Panc1 (cell line): Measurements from ENCODE around the gene SRP68.

ENCODE experiments used
- SIN3A ChIP-seq: IDR thresholded peaks from 2 replicates; pipeline ENCODE4 v1.6.1; 2012; ENCODE audit warnings: low read depth, mild to moderate bottlenecking, low read length, moderate library complexity, borderline replicate concordance; ENCODE audit not compliant: insufficient read depth
- TF ChIP-seq, protein P1 (sequence below): fragments of 450-650 bp; IDR thresholded peaks from 2 replicates; pipeline ENCODE4 v1.5.1; 2017; ENCODE audit warnings: mild to moderate bottlenecking

DNA sequence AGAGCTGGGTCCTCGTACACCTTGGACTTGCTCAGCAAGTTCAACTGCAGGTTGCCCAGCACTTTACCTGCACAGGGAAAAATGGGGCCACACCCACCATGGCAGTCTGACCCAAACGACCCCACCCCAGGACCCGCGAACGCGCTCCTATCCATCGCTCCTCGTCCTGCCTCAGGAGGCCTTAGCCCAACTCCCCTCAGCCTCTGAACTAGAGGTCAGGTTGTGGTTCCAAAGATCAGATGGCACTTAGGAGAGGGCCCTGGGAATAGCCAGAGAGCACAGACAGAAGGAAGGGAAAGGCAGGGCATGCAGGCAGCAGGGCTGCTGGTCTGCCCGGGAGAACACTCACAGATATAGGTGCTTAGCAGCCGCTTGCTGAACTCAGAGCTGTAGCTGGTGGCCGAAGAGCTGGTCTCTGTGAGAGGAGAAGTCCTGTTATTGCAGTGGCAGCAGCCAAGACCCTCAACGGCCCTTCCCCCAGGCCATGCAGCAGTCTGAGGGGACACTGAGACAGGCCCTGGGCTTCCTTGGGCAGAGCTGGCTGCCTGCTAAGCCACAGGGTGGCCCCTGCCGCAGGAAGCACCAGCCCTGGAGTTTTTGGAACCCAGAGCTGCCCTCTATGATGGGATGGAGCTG lies 13.5 kb upstream of the SRP68 start:
- TF ChIP-seq, protein P1, sequence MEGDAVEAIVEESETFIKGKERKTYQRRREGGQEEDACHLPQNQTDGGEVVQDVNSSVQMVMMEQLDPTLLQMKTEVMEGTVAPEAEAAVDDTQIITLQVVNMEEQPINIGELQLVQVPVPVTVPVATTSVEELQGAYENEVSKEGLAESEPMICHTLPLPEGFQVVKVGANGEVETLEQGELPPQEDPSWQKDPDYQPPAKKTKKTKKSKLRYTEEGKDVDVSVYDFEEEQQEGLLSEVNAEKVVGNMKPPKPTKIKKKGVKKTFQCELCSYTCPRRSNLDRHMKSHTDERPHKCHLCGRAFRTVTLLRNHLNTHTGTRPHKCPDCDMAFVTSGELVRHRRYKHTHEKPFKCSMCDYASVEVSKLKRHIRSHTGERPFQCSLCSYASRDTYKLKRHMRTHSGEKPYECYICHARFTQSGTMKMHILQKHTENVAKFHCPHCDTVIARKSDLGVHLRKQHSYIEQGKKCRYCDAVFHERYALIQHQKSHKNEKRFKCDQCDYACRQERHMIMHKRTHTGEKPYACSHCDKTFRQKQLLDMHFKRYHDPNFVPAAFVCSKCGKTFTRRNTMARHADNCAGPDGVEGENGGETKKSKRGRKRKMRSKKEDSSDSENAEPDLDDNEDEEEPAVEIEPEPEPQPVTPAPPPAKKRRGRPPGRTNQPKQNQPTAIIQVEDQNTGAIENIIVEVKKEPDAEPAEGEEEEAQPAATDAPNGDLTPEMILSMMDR = no peak
- no peak for TF ChIP-seq SIN3A
